Measurements from ENCODE around the gene PNP.

GRCh38 chr14:20522332-20522731 is 53.1 kb downstream of the PNP start:
- no peak for TF ChIP-seq CTCF (IDR thresholded peaks at IDR 0.05; ENCODE audit: poor library complexity)
- no peak for TF ChIP-seq EZH2 (IDR thresholded peaks at IDR 0.05; ENCODE audit: borderline replicate concordance)
- no peak for TF ChIP-seq EZH2phosphoT487 (IDR thresholded peaks at IDR 0.05; ENCODE audit: low read depth, severe bottlenecking, unreplicated experiment)
